OCI-LY7 (cell line): ENCODE measurements around the gene P3H3.

ENCODE experiments used
- EZH2phosphoT487 ChIP-seq: fragments of 200-600 bp; sonication (generic); IDR thresholded peaks from 2 replicates; pipeline ENCODE4 v1.6.1; 2018; ENCODE audit warnings: low read depth, borderline replicate concordance, mild to moderate bottlenecking, mixed run types, antibody characterized with exemption, low read length, moderate library complexity, mixed read lengths
- TF ChIP-seq, protein P1 (sequence below): fragments of 200-600 bp; sonication (generic); conservative IDR thresholded peaks from 2 replicates; pipeline ENCODE4 v1.5.1; 2014; ENCODE audit warnings: mild to moderate bottlenecking, antibody characterized with exemption, low read length, moderate library complexity, mixed read lengths

DNA sequence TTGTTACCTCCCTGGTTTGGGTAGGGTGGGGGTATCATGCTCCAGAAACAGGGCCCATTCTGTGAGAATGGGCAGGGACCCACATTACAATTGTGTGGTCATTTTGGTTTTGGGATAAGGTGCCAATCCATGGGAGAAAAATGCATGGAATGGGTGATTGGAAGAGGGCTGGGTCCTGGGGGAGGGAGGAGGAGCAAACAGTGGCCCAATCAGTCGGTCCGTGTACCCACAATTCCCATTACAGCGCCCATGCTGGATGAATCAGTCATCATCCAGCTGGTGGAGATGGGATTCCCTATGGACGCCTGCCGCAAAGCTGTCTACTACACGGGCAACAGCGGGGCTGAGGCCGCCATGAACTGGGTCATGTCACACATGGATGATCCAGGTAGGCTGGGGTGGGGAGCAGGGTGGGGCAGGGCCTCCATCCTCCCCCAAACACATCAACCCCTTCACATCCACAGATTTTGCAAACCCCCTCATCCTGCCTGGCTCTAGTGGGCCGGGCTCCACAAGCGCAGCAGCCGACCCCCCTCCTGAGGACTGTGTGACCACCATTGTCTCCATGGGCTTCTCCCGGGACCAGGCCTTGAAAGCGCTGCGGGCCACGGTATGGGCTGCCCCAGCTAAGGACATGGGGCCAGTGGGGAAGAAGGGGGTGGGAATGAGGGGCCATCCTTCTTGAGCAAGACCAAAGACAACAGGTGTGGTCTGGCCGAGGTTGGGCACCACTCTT lies 35.5 kb downstream of the P3H3 start:
- TF ChIP-seq, protein P1, sequence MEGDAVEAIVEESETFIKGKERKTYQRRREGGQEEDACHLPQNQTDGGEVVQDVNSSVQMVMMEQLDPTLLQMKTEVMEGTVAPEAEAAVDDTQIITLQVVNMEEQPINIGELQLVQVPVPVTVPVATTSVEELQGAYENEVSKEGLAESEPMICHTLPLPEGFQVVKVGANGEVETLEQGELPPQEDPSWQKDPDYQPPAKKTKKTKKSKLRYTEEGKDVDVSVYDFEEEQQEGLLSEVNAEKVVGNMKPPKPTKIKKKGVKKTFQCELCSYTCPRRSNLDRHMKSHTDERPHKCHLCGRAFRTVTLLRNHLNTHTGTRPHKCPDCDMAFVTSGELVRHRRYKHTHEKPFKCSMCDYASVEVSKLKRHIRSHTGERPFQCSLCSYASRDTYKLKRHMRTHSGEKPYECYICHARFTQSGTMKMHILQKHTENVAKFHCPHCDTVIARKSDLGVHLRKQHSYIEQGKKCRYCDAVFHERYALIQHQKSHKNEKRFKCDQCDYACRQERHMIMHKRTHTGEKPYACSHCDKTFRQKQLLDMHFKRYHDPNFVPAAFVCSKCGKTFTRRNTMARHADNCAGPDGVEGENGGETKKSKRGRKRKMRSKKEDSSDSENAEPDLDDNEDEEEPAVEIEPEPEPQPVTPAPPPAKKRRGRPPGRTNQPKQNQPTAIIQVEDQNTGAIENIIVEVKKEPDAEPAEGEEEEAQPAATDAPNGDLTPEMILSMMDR = no peak
- TF ChIP-seq EZH2phosphoT487 = no peak
